IPS-15b (cell line): ENCODE measurements around the gene SLC26A5.

Experiments
- H3K27me3 ChIP-seq: one replicate; pipeline ENCODE4 v1.6.1; 2013; ENCODE audit warnings: low read length; ENCODE audit not compliant: control insufficient read depth, insufficient read depth
- H3K36me3 ChIP-seq: one replicate; pipeline ENCODE4 v1.6.1; 2013; ENCODE audit warnings: low read length; ENCODE audit not compliant: control insufficient read depth, insufficient read depth
- H3K4me1 ChIP-seq: one replicate; pipeline ENCODE4 v1.6.1; 2013; ENCODE audit warnings: mild to moderate bottlenecking, low read length; ENCODE audit not compliant: control insufficient read depth, insufficient read depth
- H3K4me3 ChIP-seq: one replicate; pipeline ENCODE4 v1.5.1; 2013; ENCODE audit warnings: low read depth, low read length
- H3K9ac ChIP-seq: one replicate; pipeline ENCODE4 v1.6.1; 2013; ENCODE audit warnings: low read depth, mild to moderate bottlenecking, low read length
- H3K9me3 ChIP-seq: one replicate; pipeline ENCODE4 v1.6.1; 2013; ENCODE audit warnings: mild to moderate bottlenecking, low read length; ENCODE audit not compliant: control insufficient read depth, insufficient read depth

The SLC26A5 gene

GRCh38 chr7:103396471-103396870 is 49.5 kb downstream of the SLC26A5 start:
- Histone ChIP-seq H3K4me1 (no peaks in the 10 kb centered on the region), H3K36me3 (no peaks in the 10 kb centered on the region), H3K9ac (no peak overlapping the region), H3K27me3 (no peaks in the 10 kb centered on the region), H3K9me3 (no peaks in the 10 kb centered on the region), H3K4me3 (no peak overlapping the region)

- Histone ChIP-seq H3K9ac (no peak overlapping the region), H3K36me3 (no peaks in the 10 kb centered on the region), H3K4me3 (no peak overlapping the region), H3K4me1 (no peaks in the 10 kb centered on the region), H3K9me3 (no peaks in the 10 kb centered on the region), H3K27me3 (no peaks in the 10 kb centered on the region)
Observed at GRCh38 chr7:103395071-103395470, 50.9 kb downstream of the SLC26A5 start.

DNA sequence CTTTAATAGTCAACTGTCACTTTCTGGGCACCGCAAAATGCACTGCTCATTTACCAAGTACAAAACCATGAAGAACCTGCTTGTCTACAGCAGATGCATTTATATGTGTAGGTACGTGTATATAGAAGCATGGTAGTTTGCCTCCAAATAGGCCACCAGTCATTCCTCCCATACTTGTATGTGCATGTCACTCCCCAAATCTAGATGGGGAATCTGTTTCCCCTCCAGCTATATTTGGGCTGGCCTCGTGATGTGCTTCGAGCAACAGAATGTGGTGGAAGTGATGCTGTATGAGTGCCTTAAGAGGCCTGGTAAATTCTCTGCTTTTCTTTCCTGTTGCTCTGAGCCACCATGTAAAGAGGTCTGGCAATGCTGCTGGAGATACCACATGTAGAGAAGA is 51.4 kb downstream of the SLC26A5 start:
- Histone ChIP-seq H3K9me3 (no peaks in the 10 kb centered on the region), H3K4me1 (no peaks in the 10 kb centered on the region), H3K27me3 (no peaks in the 10 kb centered on the region), H3K9ac (no peak overlapping the region), H3K4me3 (no peak overlapping the region), H3K36me3 (no peaks in the 10 kb centered on the region)

DNA sequence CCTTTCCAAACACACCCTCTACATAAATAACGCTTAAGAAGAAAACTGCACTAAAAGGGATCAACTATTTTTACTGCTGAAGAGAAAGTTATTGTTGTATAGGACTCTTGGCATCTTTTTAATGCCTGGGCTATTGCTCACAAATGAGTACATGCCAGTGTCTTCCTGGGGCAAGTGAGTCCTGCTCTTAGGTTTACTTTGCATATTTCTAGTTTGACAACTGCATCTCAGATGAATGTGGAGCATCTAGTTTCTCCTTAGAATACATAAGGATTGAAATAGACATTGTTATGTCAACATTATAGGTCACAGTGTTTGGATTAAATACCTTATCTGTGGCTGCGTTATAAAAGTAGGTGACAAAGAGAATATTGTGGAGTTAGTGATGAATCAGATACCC is 54.0 kb downstream of the SLC26A5 start:
- no peaks in the 10 kb centered on the region for H3K4me1 ChIP-seq
- H3K36me3 ChIP-seq, result no peaks in the 10 kb centered on the region
- no peaks in the 10 kb centered on the region for H3K27me3 ChIP-seq
- no peak overlapping the region for H3K9ac ChIP-seq
- H3K4me3 ChIP-seq, result no peak overlapping the region
- H3K9me3 ChIP-seq, result no peaks in the 10 kb centered on the region

- Histone ChIP-seq H3K9me3 (no peaks in the 10 kb centered on the region), H3K27me3 (no peaks in the 10 kb centered on the region), H3K4me1 (no peaks in the 10 kb centered on the region), H3K9ac (no peak overlapping the region), H3K4me3 (no peak overlapping the region), H3K36me3 (no peaks in the 10 kb centered on the region)
Observed at GRCh38 chr7:103391150-103391549, 54.9 kb downstream of the SLC26A5 start.

DNA sequence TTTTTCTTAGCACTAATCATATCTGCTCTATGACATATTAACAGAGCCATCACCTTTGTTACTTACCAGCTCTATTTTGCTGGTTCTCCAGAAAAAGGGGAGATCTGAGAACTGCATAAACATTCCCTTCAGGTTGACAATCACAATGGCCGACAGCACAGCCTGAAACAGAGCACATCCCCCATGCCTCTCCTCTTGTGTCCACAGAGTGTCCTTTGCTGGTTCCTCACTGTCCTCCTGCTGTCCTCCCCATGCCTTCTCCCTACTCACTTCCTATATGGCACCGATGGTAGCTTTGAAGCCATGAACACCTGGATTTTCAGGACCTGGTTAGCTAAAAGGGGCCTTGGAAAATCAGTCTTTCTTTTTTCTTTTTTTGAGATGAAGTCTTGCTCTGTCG is 56.7 kb downstream of the SLC26A5 start:
- H3K36me3 ChIP-seq, result no peaks in the 10 kb centered on the region
- H3K4me1 ChIP-seq, result no peaks in the 10 kb centered on the region
- H3K4me3 ChIP-seq, result no peak overlapping the region
- no peaks in the 10 kb centered on the region for H3K9me3 ChIP-seq
- no peaks in the 10 kb centered on the region for H3K27me3 ChIP-seq
- no peak overlapping the region for H3K9ac ChIP-seq

- H3K4me3 ChIP-seq, result no peak overlapping the region
- H3K27me3 ChIP-seq, result no peaks in the 10 kb centered on the region
- no peaks in the 10 kb centered on the region for H3K4me1 ChIP-seq
- no peak overlapping the region for H3K9ac ChIP-seq
- H3K9me3 ChIP-seq, result no peaks in the 10 kb centered on the region
- no peaks in the 10 kb centered on the region for H3K36me3 ChIP-seq
Observed at GRCh38 chr7:103388469-103389140, 57.4 kb downstream of the SLC26A5 start.

DNA sequence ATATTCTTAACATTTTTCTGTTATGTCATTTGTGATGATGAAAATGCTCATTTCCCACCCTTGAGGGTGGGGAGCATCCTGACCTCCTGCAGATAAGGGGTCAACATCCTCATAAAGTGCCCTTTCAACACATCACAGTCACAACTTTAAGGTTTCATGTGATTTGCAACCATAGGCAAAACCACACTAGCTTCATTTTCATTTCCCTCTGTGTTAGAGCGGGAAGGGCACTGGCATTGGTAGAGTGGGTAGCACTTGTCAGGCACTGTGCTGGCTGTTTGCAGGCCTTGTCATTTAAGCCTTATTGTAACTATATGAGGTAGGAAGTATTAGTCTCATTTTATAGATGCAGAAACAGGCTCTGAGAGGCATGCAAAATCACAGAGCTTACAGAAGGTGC is 58.8 kb downstream of the SLC26A5 start:
- Histone ChIP-seq H3K27me3 (no peaks in the 10 kb centered on the region), H3K36me3 (no peaks in the 10 kb centered on the region), H3K4me3 (no peak overlapping the region), H3K9me3 (no peaks in the 10 kb centered on the region), H3K4me1 (no peaks in the 10 kb centered on the region), H3K9ac (no peak overlapping the region)

- Histone ChIP-seq H3K4me3 (no peak overlapping the region), H3K9ac (no peak overlapping the region), H3K9me3 (no peaks in the 10 kb centered on the region), H3K27me3 (no peaks in the 10 kb centered on the region), H3K4me1 (no peaks in the 10 kb centered on the region), H3K36me3 (no peaks in the 10 kb centered on the region)
Observed at GRCh38 chr7:103382032-103382402, 64.0 kb downstream of the SLC26A5 start.

DNA sequence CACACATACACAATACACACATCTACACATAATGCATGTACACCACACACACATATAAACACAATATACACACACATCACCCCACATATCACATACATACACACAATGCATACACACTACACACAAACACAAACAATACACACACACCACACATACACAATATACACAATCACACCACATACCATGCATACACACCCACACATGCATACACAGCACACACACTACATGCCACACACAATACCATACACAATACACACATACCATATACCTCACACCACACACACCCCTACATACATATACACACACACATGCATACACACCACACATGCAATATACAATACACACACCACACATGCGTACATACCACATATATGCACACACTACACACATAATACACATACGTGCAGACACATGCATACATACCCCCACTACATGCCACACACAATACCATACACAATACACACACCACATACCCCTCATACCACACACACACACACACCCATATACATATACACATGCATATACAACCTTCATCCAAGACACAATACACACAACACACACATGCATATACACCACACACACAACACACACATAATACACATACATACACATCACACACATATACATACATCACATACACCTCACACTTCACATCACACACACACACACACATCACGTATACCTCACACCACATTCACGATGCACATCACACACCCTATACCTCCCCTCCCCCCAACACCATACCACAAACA is 64.6 kb downstream of the SLC26A5 start:
- Histone ChIP-seq H3K36me3 (no peaks in the 10 kb centered on the region), H3K9ac (no peak overlapping the region), H3K4me1 (no peaks in the 10 kb centered on the region), H3K4me3 (no peak overlapping the region), H3K9me3 (no peaks in the 10 kb centered on the region), H3K27me3 (no peaks in the 10 kb centered on the region)

DNA sequence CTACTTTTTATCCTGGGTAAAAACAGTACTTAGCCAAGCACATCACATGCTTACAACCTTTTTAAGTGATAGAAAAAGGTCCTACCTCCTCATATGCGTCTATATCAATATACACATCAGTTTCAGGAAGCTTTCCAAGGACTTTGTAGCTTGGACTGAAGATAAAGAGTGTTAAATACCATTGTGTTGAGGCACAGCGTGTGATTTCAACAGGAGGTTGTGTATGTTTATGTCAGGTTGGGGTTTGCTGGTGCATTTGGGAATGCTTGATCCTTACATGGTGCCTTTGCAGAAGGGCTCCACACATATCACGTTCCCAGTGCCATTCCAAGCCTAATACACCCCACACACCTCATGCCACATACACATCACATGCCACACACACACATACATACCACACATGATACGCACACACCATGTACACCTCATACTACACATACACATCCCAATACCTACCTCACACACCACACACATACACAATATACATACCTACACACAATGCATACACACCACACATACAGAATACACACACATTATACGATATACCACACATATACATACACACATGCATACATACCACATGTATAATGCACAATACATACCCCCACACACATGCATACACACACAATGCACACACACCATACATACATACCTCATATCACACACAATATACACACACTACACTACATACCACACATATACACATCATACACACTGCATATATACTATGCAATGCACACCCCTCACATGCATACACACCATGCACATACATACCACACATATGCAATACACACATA is 65.4 kb downstream of the SLC26A5 start:
- no peak overlapping the region for H3K4me3 ChIP-seq
- no peaks in the 10 kb centered on the region for H3K4me1 ChIP-seq
- H3K27me3 ChIP-seq, result no peaks in the 10 kb centered on the region
- H3K36me3 ChIP-seq, result no peaks in the 10 kb centered on the region
- no peaks in the 10 kb centered on the region for H3K9me3 ChIP-seq
- no peak overlapping the region for H3K9ac ChIP-seq
